H9 (cell line): Measurements from ENCODE around the gene CACNA1D. TPM values are rescaled to one million over a fixed set of nuclear protein-coding genes. Genes with fewer than 3 reads are reported as not detected.

ENCODE experiments used
- DNase-seq: peaks from one replicate; pipeline ENCODE4 v3.0.0-alpha.2; 2017
- H2AFZ ChIP-seq: one replicate; pipeline ENCODE4 v1.6.1; 2013; ENCODE audit warnings: mild to moderate bottlenecking, low read length, control low read depth, moderate library complexity
- H2AK5ac ChIP-seq: 2 replicates; pipeline ENCODE4 v1.6.1; 2013; ENCODE audit warnings: low read length, control low read depth, mixed read lengths; ENCODE audit not compliant: insufficient read length
- H2BK120ac ChIP-seq: one replicate; pipeline ENCODE4 v1.6.1; 2013; ENCODE audit warnings: low read depth, mild to moderate bottlenecking, low read length, control low read depth, inconsistent platforms; ENCODE audit not compliant: poor library complexity, severe bottlenecking
- H2BK12ac ChIP-seq: 2 replicates; pipeline ENCODE4 v1.6.1; 2013; ENCODE audit warnings: low read length, control low read depth, mixed read lengths, low read depth; ENCODE audit not compliant: insufficient read length
- H2BK15ac ChIP-seq: 2 replicates; pipeline ENCODE4 v1.6.1; 2013; ENCODE audit warnings: low read depth, low read length, control low read depth
- H2BK20ac ChIP-seq: one replicate; pipeline ENCODE4 v1.6.1; 2013; ENCODE audit warnings: low read depth, mild to moderate bottlenecking, low read length, control low read depth, inconsistent platforms; ENCODE audit not compliant: poor library complexity, severe bottlenecking
- H2BK5ac ChIP-seq: 2 replicates; pipeline ENCODE4 v1.6.1; 2013; ENCODE audit warnings: low read length, control low read depth, mixed read lengths; ENCODE audit not compliant: insufficient read length
- H3K14ac ChIP-seq: 2 replicates; pipeline ENCODE4 v1.6.1; 2013; ENCODE audit warnings: low read length, control low read depth; ENCODE audit not compliant: insufficient read depth
- H3K18ac ChIP-seq: 2 replicates; pipeline ENCODE4 v1.6.1; 2013; ENCODE audit warnings: low read depth, mild to moderate bottlenecking, mixed read lengths, low read length, control low read depth; ENCODE audit not compliant: insufficient read length
- H3K23ac ChIP-seq: 2 replicates; pipeline ENCODE4 v1.6.1; 2013; ENCODE audit warnings: low read length, control low read depth, mixed read lengths, low read depth; ENCODE audit not compliant: insufficient read length
- H3K23me2 ChIP-seq: 2 replicates; pipeline ENCODE4 v1.6.1; 2013; ENCODE audit warnings: low read depth, mild to moderate bottlenecking, mixed read lengths, low read length, control low read depth; ENCODE audit not compliant: insufficient read length, poor library complexity, severe bottlenecking
- H3K27ac ChIP-seq: 2 replicates; pipeline ENCODE4 v1.5.1; 2013; ENCODE audit warnings: low read length, control low read depth, mixed read lengths, low read depth; ENCODE audit not compliant: insufficient read length
- H3K27me3 ChIP-seq: 2 replicates; pipeline ENCODE4 v1.6.1; 2013; ENCODE audit warnings: low read length, control low read depth, inconsistent platforms; ENCODE audit not compliant: insufficient read depth
- H3K4ac ChIP-seq: 2 replicates; pipeline ENCODE4 v1.6.1; 2013; ENCODE audit warnings: low read depth, mild to moderate bottlenecking, control low read depth, inconsistent platforms, low read length, moderate library complexity
- H3K4me1 ChIP-seq: 2 replicates; pipeline ENCODE4 v1.6.1; 2013; ENCODE audit warnings: low read length, control low read depth, inconsistent platforms; ENCODE audit not compliant: insufficient read depth
- H3K4me2 ChIP-seq: 2 replicates; pipeline ENCODE4 v1.6.1; 2013; ENCODE audit warnings: low read length, control low read depth, mixed read lengths; ENCODE audit not compliant: insufficient read length, insufficient read depth
- H3K56ac ChIP-seq: 2 replicates; pipeline ENCODE4 v1.6.1; 2013; ENCODE audit warnings: low read depth, mild to moderate bottlenecking, mixed read lengths, low read length, control low read depth; ENCODE audit not compliant: insufficient read length
- H3K79me1 ChIP-seq: 2 replicates; pipeline ENCODE4 v1.6.1; 2013; ENCODE audit warnings: low read depth, mild to moderate bottlenecking, moderate library complexity, low read length, control low read depth, inconsistent platforms; ENCODE audit not compliant: insufficient read depth, poor library complexity, severe bottlenecking
- H3K79me2 ChIP-seq: 2 replicates; pipeline ENCODE4 v1.6.1; 2013; ENCODE audit warnings: low read length, control low read depth, inconsistent platforms; ENCODE audit not compliant: insufficient read depth
- H3K9ac ChIP-seq: 2 replicates; pipeline ENCODE4 v1.6.1; 2013; ENCODE audit warnings: low read length, control low read depth, mixed read lengths; ENCODE audit not compliant: insufficient read length; ENCODE audit errors: extremely low read depth
- H3K9me3 ChIP-seq: one replicate; pipeline ENCODE4 v1.6.1; 2013; ENCODE audit warnings: low read depth, low read length, inconsistent platforms; ENCODE audit not compliant: control insufficient read depth
- H3T11ph ChIP-seq: one replicate; pipeline ENCODE4 v1.6.1; 2013; ENCODE audit warnings: mild to moderate bottlenecking, low read length, control low read depth, inconsistent platforms
- H4K20me1 ChIP-seq: one replicate; pipeline ENCODE4 v1.6.1; 2013; ENCODE audit not compliant: control insufficient read depth, insufficient read length, insufficient read depth
- H4K5ac ChIP-seq: 2 replicates; pipeline ENCODE4 v1.6.1; 2013; ENCODE audit warnings: low read depth, mild to moderate bottlenecking, mixed read lengths, low read length, control low read depth; ENCODE audit not compliant: insufficient read length
- H4K8ac ChIP-seq: replicated peaks from 2 replicates; pipeline ENCODE4 v1.6.1; 2013; ENCODE audit warnings: low read length, control low read depth, mixed read lengths, low read depth; ENCODE audit not compliant: insufficient read length
- H4K91ac ChIP-seq: 2 replicates; pipeline ENCODE4 v1.6.1; 2013; ENCODE audit warnings: low read depth, mild to moderate bottlenecking, moderate library complexity, mixed read lengths, low read length, control low read depth; ENCODE audit not compliant: insufficient read length
- H3K27ac Mint-ChIP-seq, 3 experiments: 2 replicates in 2 of 3; 3 replicates in 1 of 3; pipeline ENCODE4 v1.8.0; 2020 to 2021; ENCODE audit warnings: mixed read lengths in 3 of 3, mild to moderate bottlenecking in 1 of 3, moderate library complexity in 1 of 3
- H3K27me3 Mint-ChIP-seq: 2 replicates; pipeline ENCODE4 v1.8.0; 2021; ENCODE audit warnings: low read depth, mild to moderate bottlenecking, moderate library complexity, mixed read lengths
- H3K36me3 Mint-ChIP-seq, 3 experiments: 2 replicates in 2 of 3; 3 replicates in 1 of 3; pipeline ENCODE4 v1.8.0; 2020 to 2021; ENCODE audit warnings: low read depth in 3 of 3, mixed read lengths in 3 of 3; ENCODE audit not compliant: insufficient read depth in 1 of 3
- H3K4me1 Mint-ChIP-seq, 2 experiments: 2 replicates each; pipeline ENCODE4 v1.8.0; 2020; ENCODE audit warnings: mixed read lengths in 2 of 2
- H3K4me3 Mint-ChIP-seq, 2 experiments: 2 replicates in 1 of 2; 3 replicates in 1 of 2; pipeline ENCODE4 v1.8.0; 2020 to 2021; ENCODE audit warnings: mild to moderate bottlenecking in 2 of 2, mixed read lengths in 2 of 2, moderate library complexity in 1 of 2
- H3K9me3 Mint-ChIP-seq, 2 experiments: 2 replicates in 1 of 2; 3 replicates in 1 of 2; pipeline ENCODE4 v1.8.0; 2020; ENCODE audit warnings: mild to moderate bottlenecking in 2 of 2, mixed read lengths in 2 of 2, moderate library complexity in 1 of 2
- CTCF ChIP-seq: fragments of 200-600 bp; sonication (generic); conservative IDR thresholded peaks from 3 replicates; pipeline ENCODE4 v1.8.0; 2021; ENCODE audit warnings: antibody characterized with exemption, mild to moderate bottlenecking
- WGBS: extraction: QIAGEN DNeasy Blood & Tissue Kit; methylation state at CpG from one replicate; pipeline ENCODE4 v1.1.7; 2013; ENCODE audit warnings: missing lambda C conversion rate, low lambda C conversion rate, mixed read lengths; ENCODE audit not compliant: insufficient read length; ENCODE audit errors: extremely low coverage; 5-methylcytosine and 5-hydroxymethylcytosine counted together
- total RNA-seq: library from RNA; stranded (reverse); gene quantifications from 2 replicates; pipeline ENCODE4 v1.2.1, GENCODE V29; 2021

CACNA1D gene
- total RNA-seq, 1 experiment from 2014 or later = 3.5 TPM

DNA sequence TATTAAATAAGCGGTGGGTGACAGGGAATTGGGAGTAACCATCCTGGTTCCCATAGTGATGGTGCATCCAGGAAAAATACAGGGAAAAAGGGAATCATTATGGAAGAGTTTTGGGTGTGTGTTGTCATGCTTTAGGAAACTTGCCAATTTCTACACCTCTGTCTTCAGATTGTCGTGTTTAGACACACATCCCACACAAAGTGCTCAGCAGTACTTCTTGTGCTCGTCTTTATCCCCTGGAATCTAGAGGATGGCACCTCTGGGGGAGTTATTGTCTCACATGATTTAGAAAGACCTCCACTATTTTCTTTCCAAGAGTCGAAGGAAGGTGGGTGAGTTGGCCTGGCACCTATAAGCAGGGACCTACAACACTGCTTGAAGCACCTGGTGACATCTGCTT, 35.8 kb downstream of the CACNA1D start:
- Histone ChIP-seq H3K14ac (no peak overlapping the region; the same call in 1 of the 2 replicates), H3K79me2 (no peaks in the 10 kb centered on the region), H2BK5ac (no peak overlapping the region)

More for the DNA sequence above, 35.8 kb downstream of the CACNA1D start:
- Histone ChIP-seq H3K27me3 (no peaks in the 10 kb centered on the region), H2BK15ac (no peak overlapping the region), H3T11ph (no peak overlapping the region), H3K56ac (no peak overlapping the region), H3K23ac (no peak overlapping the region), H3K23me2 (no peaks in the 10 kb centered on the region), H3K9ac (no peak overlapping the region), H2AK5ac (no peak overlapping the region), H2BK120ac (no peak overlapping the region), H4K20me1 (no peaks in the 10 kb centered on the region), H2AFZ (no peak overlapping the region), H4K8ac (no peak overlapping the region), H3K4ac (no peak overlapping the region), H3K27ac (no peak overlapping the region), H3K9me3 (no peaks in the 10 kb centered on the region), H2BK12ac (no peak overlapping the region), H2BK20ac (no peak overlapping the region), H3K4me2 (no peak overlapping the region), H4K91ac (no peak overlapping the region), H3K79me1 (no peaks in the 10 kb centered on the region), H4K5ac (no peak overlapping the region), H3K4me1 (peaks cover 8% of the 10 kb centered on the region; the same call in 1 of the 2 replicates), H3K18ac (no peak overlapping the region)
- WGBS = 100% methylated on average over 1 of the region's 4 CpGs
- TF ChIP-seq CTCF = no peak
- H3K27me3 Mint-ChIP-seq = peaks cover 2% of the 10 kb centered on the region; the same call in 1 of the 2 replicates
- H3K9me3 Mint-ChIP-seq = no peaks in the 10 kb centered on the region
- no peak overlapping the region for H3K4me3 Mint-ChIP-seq
- peaks cover 22% of the 10 kb centered on the region in 2 experiments for H3K4me1 Mint-ChIP-seq
- no peak for DNase-seq
- no peaks in the 10 kb centered on the region for H3K36me3 Mint-ChIP-seq
- no peak overlapping the region; a peak in 1 of 7 replicates for H3K27ac Mint-ChIP-seq
